Activated CD8-positive, alpha-beta T cell treated with anti-CD3 and anti-CD28 coated beads for 36 hours (primary cell): ENCODE measurements around the gene SLC39A5. TPM values are rescaled to one million over a fixed set of nuclear protein-coding genes. Genes with fewer than 3 reads are reported as not detected.

Experiments
- ATAC-seq: fragments of 200-7000 bp; cut with Tn5 transposase; one replicate; pipeline ENCODE4 v1.10.0; 2021; ENCODE audit warnings: mild to moderate bottlenecking, moderate library complexity
- CTCF ChIA-PET: fragments of 350-600 bp; sonication (Branson Sonifier 250); formaldehyde crosslinking; loops from one replicate; lab custom pipeline; 2021; ENCODE audit warnings: antibody characterized with exemption; lab: Charles Lee
- POLR2A ChIA-PET: fragments of 350-600 bp; sonication (Branson Sonifier 250); formaldehyde crosslinking; loops from one replicate; lab custom pipeline; 2021; ENCODE audit warnings: antibody characterized with exemption; lab: Charles Lee
- DNase-seq: peaks from one replicate; pipeline ENCODE4 v3.0.0-alpha.2; 2020
- H3K27ac Mint-ChIP-seq: one replicate; pipeline ENCODE4 v1.8.0; 2021; ENCODE audit warnings: mild to moderate bottlenecking, mixed read lengths
- H3K27me3 Mint-ChIP-seq: one replicate; pipeline ENCODE4 v1.8.0; 2021; ENCODE audit warnings: mixed read lengths
- H3K36me3 Mint-ChIP-seq: one replicate; pipeline ENCODE4 v1.8.0; 2021; ENCODE audit warnings: low read depth, mixed read lengths
- H3K4me1 Mint-ChIP-seq: one replicate; pipeline ENCODE4 v1.8.0; 2021; ENCODE audit warnings: low read depth, mixed read lengths
- H3K4me3 Mint-ChIP-seq: one replicate; pipeline ENCODE4 v1.8.0; 2021; ENCODE audit warnings: mild to moderate bottlenecking, moderate library complexity, mixed read lengths
- H3K9me3 Mint-ChIP-seq: one replicate; pipeline ENCODE4 v1.8.0; 2021; ENCODE audit warnings: mixed read lengths
- intact Hi-C: fragments of 100-400 bp; cut with micrococcal nuclease; formaldehyde crosslinking; loops from one replicate; pipeline ENCODE4 v1.10.0; 2022
- total RNA-seq, 2 experiments: library from RNA; stranded (reverse); gene quantifications; one replicate each; pipeline ENCODE4 v1.2.3, GENCODE V29; 2021
- TF ChIP-seq, protein P1 (sequence below): fragments of 200-600 bp; IDR thresholded peaks from one replicate; pipeline ENCODE4 v1.8.0; 2022; ENCODE audit warnings: antibody characterized with exemption, mild to moderate bottlenecking

SLC39A5 gene
- total RNA-seq, 2 experiments from 2014 or later, result 0.41 to 0.54 TPM

DNA sequence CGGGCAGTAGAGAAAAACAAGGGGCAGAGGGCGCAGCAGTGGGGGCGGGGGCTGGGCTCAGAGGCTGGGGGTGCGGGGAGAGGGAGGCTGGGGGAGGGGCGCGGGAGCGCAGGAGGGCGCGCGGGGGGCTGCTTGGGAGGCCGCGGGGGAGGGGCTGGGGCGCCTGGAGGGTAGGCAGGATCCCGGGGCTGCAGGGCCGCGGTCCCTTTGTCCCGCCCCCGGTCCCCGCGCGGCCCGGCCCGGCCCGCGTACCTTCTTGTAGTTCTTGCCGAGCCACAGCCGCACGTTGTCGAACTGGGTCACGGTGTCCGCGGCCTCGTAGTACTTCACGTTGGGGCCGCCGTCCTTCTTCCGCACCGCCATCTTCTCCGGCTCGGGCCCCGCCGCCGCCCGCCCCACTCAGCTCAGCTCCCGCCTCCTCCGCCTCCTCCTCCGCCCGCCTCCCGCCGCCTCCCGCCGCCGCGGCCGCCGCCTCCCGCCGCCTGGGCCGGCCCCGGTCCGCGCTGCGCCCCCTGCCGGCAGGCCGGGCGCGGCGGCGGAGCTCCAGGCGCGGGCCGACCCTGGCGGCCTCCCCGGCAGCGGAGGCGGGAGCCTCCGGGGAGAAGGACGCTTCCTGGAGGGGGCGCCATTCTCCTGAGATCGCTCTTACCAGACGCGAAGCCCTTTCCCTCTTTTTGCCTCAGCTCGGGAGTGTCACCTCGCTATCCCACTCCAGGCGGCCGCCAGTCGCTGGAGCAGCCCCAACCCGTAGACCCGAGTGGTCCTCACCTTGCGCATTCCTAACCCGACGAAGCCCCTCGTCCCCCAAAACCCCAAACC, 40.5 kb upstream of the SLC39A5 start, which contains the start of gene SMARCC2:
TSS of gene SMARCC2 (minus strand) at position 385 of the 819 bp plus-strand sequence. CDS start at position 363, 22 bp downstream.
- TF ChIP-seq, protein P1, sequence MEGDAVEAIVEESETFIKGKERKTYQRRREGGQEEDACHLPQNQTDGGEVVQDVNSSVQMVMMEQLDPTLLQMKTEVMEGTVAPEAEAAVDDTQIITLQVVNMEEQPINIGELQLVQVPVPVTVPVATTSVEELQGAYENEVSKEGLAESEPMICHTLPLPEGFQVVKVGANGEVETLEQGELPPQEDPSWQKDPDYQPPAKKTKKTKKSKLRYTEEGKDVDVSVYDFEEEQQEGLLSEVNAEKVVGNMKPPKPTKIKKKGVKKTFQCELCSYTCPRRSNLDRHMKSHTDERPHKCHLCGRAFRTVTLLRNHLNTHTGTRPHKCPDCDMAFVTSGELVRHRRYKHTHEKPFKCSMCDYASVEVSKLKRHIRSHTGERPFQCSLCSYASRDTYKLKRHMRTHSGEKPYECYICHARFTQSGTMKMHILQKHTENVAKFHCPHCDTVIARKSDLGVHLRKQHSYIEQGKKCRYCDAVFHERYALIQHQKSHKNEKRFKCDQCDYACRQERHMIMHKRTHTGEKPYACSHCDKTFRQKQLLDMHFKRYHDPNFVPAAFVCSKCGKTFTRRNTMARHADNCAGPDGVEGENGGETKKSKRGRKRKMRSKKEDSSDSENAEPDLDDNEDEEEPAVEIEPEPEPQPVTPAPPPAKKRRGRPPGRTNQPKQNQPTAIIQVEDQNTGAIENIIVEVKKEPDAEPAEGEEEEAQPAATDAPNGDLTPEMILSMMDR, result peak; percentile 76
- no peaks in the 10 kb centered on the region for H3K9me3 Mint-ChIP-seq
- intact Hi-C loops, result loop anchor here (2.0 kb wide), 1 partner anchor 71 kb away; the partner anchor contains the start of gene ZC3H10
- DNase-seq, result peak; percentile 91
- POLR2A ChIA-PET, result interaction anchor here (0.6 to 5.7 kb wide), 27 partner anchors 8 to 406 kb away, joined by 3 to 68 read pairs (median 5); partner anchors contain the start of genes ANKRD52, COQ10A, ESYT1 and MYL6
- H3K27ac Mint-ChIP-seq, result peak within 1 kb of the TSS; percentile 98
- peak within 1 kb of the TSS; percentile 92 for H3K4me3 Mint-ChIP-seq
- H3K27me3 Mint-ChIP-seq, result peaks cover 2% of the 10 kb centered on the region
- peak; percentile 84 for ATAC-seq
- CTCF ChIA-PET, result interaction anchor here (0.6 to 5.8 kb wide), 44 partner anchors 8 to 450 kb away, joined by 3 to 110 read pairs (median 6); partner anchors contain the start of genes ANKRD52, CNPY2, ERBB3 and ESYT1
- peaks cover 32% of the 10 kb centered on the region for H3K36me3 Mint-ChIP-seq
- peaks cover 40% of the 10 kb centered on the region for H3K4me1 Mint-ChIP-seq

- DNase-seq (peak; percentile 89), ATAC-seq (peak; percentile 51)
- Mint-ChIP-seq H3K36me3 (peaks cover 24% of the 10 kb centered on the region), H3K27me3 (peaks cover 2% of the 10 kb centered on the region), H3K4me1 (peaks cover 35% of the 10 kb centered on the region), H3K27ac (peak overlapping the region; percentile 98), H3K9me3 (no peaks in the 10 kb centered on the region), H3K4me3 (peak overlapping the region; percentile 92)
- POLR2A ChIA-PET, result interaction anchor here (0.6 to 5.7 kb wide), 23 partner anchors 9 to 407 kb away, joined by 3 to 68 read pairs (median 6); partner anchors contain the start of genes ANKRD52, ESYT1, MYL6 and MYL6B
- TF ChIP-seq, protein P1, result peak; percentile 37
- intact Hi-C loops, result loop anchor here (2.0 to 5.0 kb wide), 3 partner anchors 35 to 71 kb away; partner anchors contain the start of genes ANKRD52, NABP2 and ZC3H10
- CTCF ChIA-PET, result interaction anchor here (0.7 to 5.8 kb wide), 37 partner anchors 8 to 451 kb away, joined by 3 to 110 read pairs (median 6); partner anchors contain the start of genes ANKRD52, ERBB3, ESYT1 and IL23A
Measured at GRCh38 chr12:56189918-56190694, 39.7 kb upstream of the SLC39A5 start.

GRCh38 chr12:56190695-56191155, 39.1 kb upstream of the SLC39A5 start:
- H3K27ac Mint-ChIP-seq, result peak overlapping the region; percentile 98
- TF ChIP-seq, protein P1, result no peak
- peaks cover 23% of the 10 kb centered on the region for H3K36me3 Mint-ChIP-seq
- ChIA-PET POLR2A (interaction anchor here (3.0 to 5.7 kb wide), 4 partner anchors 26 to 72 kb away, joined by 17 to 68 read pairs (median 20); partner anchors contain the start of genes MYL6, RNF41, RPL41 and ZC3H10), CTCF (interaction anchor here (1.0 to 5.8 kb wide), 11 partner anchors 13 to 451 kb away, joined by 3 to 110 read pairs (median 16); partner anchors contain the start of genes ANKRD52, ESYT1, RNF41 and ZC3H10)
- peaks cover 34% of the 10 kb centered on the region for H3K4me1 Mint-ChIP-seq
- H3K27me3 Mint-ChIP-seq, result peaks cover 2% of the 10 kb centered on the region
- peak overlapping the region; percentile 92 for H3K4me3 Mint-ChIP-seq
- no peaks in the 10 kb centered on the region for H3K9me3 Mint-ChIP-seq
- DNase-seq (no peak), ATAC-seq (no peak)
- intact Hi-C loops, result loop anchor here (2.0 to 5.0 kb wide), 2 partner anchors 34 to 67 kb away; partner anchors contain the start of genes ANKRD52 and NABP2

DNA sequence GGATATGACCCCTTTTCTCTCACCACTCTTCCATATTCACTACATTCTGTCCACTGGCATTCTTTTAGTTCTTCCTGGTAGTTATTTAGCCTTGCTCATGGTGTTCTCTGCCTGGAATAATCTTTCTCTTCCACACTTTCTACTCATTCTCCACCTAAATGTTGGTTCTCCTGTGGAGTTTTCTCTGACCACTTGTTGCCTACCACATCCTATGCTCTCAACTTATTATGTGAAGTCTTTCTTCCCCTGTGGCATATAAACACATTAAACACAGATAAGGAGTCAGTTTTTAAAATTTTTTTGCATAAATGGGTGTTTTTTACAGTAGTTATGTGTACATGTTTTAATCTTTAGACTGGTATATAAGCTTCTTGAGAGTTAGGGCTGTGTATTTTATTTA, 37.3 kb upstream of the SLC39A5 start:
- DNase-seq (no peak), ATAC-seq (no peak)
- POLR2A ChIA-PET, result interaction anchor here (0.7 to 1.7 kb wide), 2 partner anchors 13 to 64 kb away, joined by 3 to 4 read pairs; partner anchors contain the start of gene ESYT1
- H3K9me3 Mint-ChIP-seq, result no peaks in the 10 kb centered on the region
- no peak overlapping the region for H3K27ac Mint-ChIP-seq
- TF ChIP-seq, protein P1, result no peak
- peaks cover 11% of the 10 kb centered on the region for H3K36me3 Mint-ChIP-seq
- CTCF ChIA-PET, result interaction anchor here (0.6 to 5.8 kb wide), 11 partner anchors 12 to 454 kb away, joined by 3 to 87 read pairs (median 5); partner anchors contain the start of genes ANKRD52, COQ10A, PA2G4 and RNF41
- peaks cover 22% of the 10 kb centered on the region for H3K4me1 Mint-ChIP-seq
- intact Hi-C loops, result loop anchor here (5.0 kb wide), 1 partner anchor 65 kb away; the partner anchor contains the start of gene ANKRD52
- peaks cover 2% of the 10 kb centered on the region for H3K27me3 Mint-ChIP-seq
- no peak overlapping the region for H3K4me3 Mint-ChIP-seq
